Kidney (tissue), 14 donors: ENCODE results near the gene LPCAT3. TPM values are rescaled to one million over a fixed set of nuclear protein-coding genes. Genes with fewer than 3 reads are reported as not detected.

ENCODE experiments used
- DNase-seq, 5 donors: peaks; one replicate each; pipeline ENCODE4 v3.0.0-alpha.2; 2013 to 2020
- FAIRE-seq: peaks from 2 replicates; lab custom pipeline; 2012; peaks lifted over from hg19 to GRCh38; lab: Jason Lieb, UNC
- H3K27ac ChIP-seq, 2 donors: one replicate each; pipeline ENCODE4 v1.7.0; 2013; ENCODE audit warnings: low read depth in 2 of 2, low read length in 2 of 2, inconsistent platforms in 1 of 2
- H3K27me3 ChIP-seq: one replicate; pipeline ENCODE4 v1.7.1; 2013; ENCODE audit warnings: low read length, inconsistent platforms; ENCODE audit not compliant: control insufficient read depth, insufficient read depth
- H3K36me3 ChIP-seq, 3 donors: one replicate each; pipeline versions ENCODE4 v1.7.0 to v1.7.1; 2013; ENCODE audit warnings: low read length in 3 of 3, control low read depth in 1 of 3, inconsistent platforms in 1 of 3; ENCODE audit not compliant: insufficient read depth in 3 of 3, control insufficient read depth in 2 of 3
- H3K4me1 ChIP-seq, 3 donors: one replicate each; pipeline versions ENCODE4 v1.7.0 to v1.7.1; 2013; ENCODE audit warnings: low read length in 3 of 3, inconsistent platforms in 1 of 3, low read depth in 1 of 3; ENCODE audit not compliant: control insufficient read depth in 2 of 3, insufficient read depth in 2 of 3
- H3K4me3 ChIP-seq, 3 donors: one replicate each; pipeline versions ENCODE4 v1.7.0 to v1.8.1; 2013; ENCODE audit warnings: low read length in 3 of 3, control low read depth in 1 of 3, inconsistent platforms in 1 of 3
- H3K9ac ChIP-seq, 3 donors: one replicate each; pipeline versions ENCODE4 v1.7.0 to v1.7.1; 2013; ENCODE audit warnings: low read length in 3 of 3, control low read depth in 1 of 3, inconsistent platforms in 1 of 3
- H3K9me3 ChIP-seq, 3 donors: one replicate each; pipeline versions ENCODE4 v1.7.0 to v1.7.1; 2013; ENCODE audit warnings: low read length in 3 of 3, control low read depth in 1 of 3, inconsistent platforms in 1 of 3; ENCODE audit not compliant: control insufficient read depth in 2 of 3, insufficient read depth in 1 of 3
- intact Hi-C: fragments of 100-400 bp; cut with DNase I; formaldehyde crosslinking; loops from one replicate; pipeline ENCODE4 v1.11.1; 2022
- polyA plus RNA-seq: library from polyadenylated mRNA; stranded (reverse); fragments of 350-450 nt; fragmentation: Illumina TruSeq; extraction: RNeasy Lipid Tissue Mini Kit (QIAGEN cat#74804); gene quantifications from one replicate; pipeline ENCODE4 v1.2.3, GENCODE V29; 2014; ENCODE audit warnings: low read depth, low replicate concordance; ENCODE audit not compliant: insufficient read depth
- total RNA-seq: library from RNA; stranded (reverse); fragmentation: NEBNext Ultra II Directional; extraction: Animal tissue kit (Norgen Biotek cat#: 25700); gene quantifications from one replicate; pipeline ENCODE4 v1.2.1, GENCODE V29; 2021
- TF ChIP-seq, protein P1 (sequence below): IDR thresholded peaks from 3 replicates; pipeline ENCODE4 v1.5.1; 2012; ENCODE audit warnings: mild to moderate bottlenecking, moderate library complexity, borderline replicate concordance; ENCODE audit not compliant: insufficient read depth; ENCODE audit errors: extremely low read depth
- donor health status: control.
- donor health status: control.
- donor health status: control.
- donor health status: control.
- donor health status: control.
- donor health status: DM: yes; HTN: yes; CAD: no.
- donor health status: Normal renal cell carcinoma (clear cell type).

LPCAT3 gene
- total and polyA plus RNA-seq, 2 donors from 2014 or later = 59.2 to 77.8 TPM

DNA sequence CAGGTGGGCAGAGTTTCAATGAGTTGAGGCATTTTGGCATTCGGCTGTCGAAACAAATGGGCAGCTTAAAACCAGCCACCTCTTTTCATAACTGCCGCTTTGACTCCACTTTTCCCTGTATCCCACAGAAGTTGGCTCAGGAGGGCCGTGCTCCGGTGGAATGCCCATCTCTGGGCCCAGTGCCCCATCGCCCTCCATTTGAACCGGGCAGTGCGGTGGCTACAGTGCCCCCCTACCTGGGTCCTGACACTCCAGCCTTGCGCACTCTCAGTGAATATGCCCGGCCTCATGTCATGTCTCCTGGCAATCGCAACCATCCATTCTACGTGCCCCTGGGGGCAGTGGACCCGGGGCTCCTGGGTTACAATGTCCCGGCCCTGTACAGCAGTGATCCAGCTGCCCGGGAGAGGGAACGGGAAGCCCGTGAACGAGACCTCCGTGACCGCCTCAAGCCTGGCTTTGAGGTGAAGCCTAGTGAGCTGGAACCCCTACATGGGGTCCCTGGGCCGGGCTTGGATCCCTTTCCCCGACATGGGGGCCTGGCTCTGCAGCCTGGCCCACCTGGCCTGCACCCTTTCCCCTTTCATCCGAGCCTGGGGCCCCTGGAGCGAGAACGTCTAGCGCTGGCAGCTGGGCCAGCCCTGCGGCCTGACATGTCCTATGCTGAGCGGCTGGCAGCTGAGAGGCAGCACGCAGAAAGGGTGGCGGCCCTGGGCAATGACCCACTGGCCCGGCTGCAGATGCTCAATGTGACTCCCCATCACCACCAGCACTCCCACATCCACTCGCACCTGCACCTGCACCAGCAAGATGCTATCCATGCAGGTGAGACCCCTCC lies 79.7 kb downstream of the LPCAT3 start:
- Histone ChIP-seq H3K9ac (peak overlapping the region in 1 of 3 donors; percentile 86), H3K4me3 (peak overlapping the region; percentile 6 to 73 (median 7)), H3K4me1 (peaks cover 0 to 18% (median 11%) of the 10 kb centered on the region in 3 donors), H3K36me3 (peaks cover 3 to 10% (median 4%) of the 10 kb centered on the region in 3 donors), H3K27ac (peak overlapping the region; percentile 69 to 91), H3K27me3 (no peaks in the 10 kb centered on the region), H3K9me3 (no peaks in the 10 kb centered on the region)
- peak in 2 of 5 donors; percentile 77 to 85 for DNase-seq
- intact Hi-C loops = no loop called here
- TF ChIP-seq, protein P1, sequence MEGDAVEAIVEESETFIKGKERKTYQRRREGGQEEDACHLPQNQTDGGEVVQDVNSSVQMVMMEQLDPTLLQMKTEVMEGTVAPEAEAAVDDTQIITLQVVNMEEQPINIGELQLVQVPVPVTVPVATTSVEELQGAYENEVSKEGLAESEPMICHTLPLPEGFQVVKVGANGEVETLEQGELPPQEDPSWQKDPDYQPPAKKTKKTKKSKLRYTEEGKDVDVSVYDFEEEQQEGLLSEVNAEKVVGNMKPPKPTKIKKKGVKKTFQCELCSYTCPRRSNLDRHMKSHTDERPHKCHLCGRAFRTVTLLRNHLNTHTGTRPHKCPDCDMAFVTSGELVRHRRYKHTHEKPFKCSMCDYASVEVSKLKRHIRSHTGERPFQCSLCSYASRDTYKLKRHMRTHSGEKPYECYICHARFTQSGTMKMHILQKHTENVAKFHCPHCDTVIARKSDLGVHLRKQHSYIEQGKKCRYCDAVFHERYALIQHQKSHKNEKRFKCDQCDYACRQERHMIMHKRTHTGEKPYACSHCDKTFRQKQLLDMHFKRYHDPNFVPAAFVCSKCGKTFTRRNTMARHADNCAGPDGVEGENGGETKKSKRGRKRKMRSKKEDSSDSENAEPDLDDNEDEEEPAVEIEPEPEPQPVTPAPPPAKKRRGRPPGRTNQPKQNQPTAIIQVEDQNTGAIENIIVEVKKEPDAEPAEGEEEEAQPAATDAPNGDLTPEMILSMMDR = no peak
- FAIRE-seq = no peak

DNA sequence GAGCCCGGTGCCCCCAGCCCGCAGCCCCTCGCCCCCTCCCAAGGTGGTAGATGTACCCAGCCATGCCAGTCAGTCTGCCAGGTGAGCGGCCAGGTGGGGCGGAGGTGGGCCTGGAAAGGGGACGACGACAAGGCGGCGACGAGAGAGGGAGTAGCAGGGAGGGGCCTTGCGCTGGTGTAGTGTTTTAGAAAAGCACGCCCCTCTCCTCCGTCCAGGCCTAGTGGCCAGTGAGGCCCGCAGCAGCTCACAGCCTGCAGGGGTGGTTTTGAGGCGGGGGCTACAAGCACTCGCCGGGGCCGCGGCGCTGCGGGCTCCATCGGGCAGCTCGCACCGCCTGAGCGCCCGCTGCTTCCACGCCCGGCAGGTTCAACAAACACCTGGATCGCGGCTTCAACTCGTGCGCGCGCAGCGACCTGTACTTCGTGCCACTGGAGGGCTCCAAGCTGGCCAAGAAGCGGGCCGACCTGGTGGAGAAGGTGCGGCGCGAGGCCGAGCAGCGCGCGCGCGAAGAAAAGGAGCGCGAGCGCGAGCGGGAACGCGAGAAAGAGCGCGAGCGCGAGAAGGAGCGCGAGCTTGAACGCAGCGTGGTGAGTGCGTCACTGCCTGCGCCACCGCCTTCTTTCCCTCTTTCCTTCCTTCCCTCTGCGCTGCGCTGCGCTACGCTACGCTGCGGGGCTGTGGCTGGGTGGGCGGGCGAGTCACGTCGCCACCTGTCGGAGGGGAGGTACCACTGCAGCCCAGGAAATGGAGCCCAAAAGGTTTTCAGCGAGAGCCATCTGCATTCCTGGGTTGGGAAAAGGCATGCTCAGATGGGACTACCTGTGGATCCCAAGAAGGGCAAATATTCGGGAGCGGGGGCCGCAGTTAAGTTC lies 80.6 kb downstream of the LPCAT3 start:
- H3K9ac ChIP-seq = peak overlapping the region; percentile 30 to 86 (median 35)
- H3K36me3 ChIP-seq = peaks cover 3 to 10% (median 4%) of the 10 kb centered on the region in 3 donors
- TF ChIP-seq, protein P1 = peak; percentile 97
- intact Hi-C loops = no loop called here
- H3K4me1 ChIP-seq = peaks cover 0 to 16% (median 13%) of the 10 kb centered on the region in 3 donors
- no peaks in the 10 kb centered on the region for H3K9me3 ChIP-seq
- peak overlapping the region; percentile 49 to 73 (median 60) for H3K4me3 ChIP-seq
- DNase-seq (peak; percentile 96 to 98 (median 98)), FAIRE-seq (peak; percentile 83)
- peak overlapping the region; percentile 78 to 91 for H3K27ac ChIP-seq
- no peaks in the 10 kb centered on the region for H3K27me3 ChIP-seq

DNA sequence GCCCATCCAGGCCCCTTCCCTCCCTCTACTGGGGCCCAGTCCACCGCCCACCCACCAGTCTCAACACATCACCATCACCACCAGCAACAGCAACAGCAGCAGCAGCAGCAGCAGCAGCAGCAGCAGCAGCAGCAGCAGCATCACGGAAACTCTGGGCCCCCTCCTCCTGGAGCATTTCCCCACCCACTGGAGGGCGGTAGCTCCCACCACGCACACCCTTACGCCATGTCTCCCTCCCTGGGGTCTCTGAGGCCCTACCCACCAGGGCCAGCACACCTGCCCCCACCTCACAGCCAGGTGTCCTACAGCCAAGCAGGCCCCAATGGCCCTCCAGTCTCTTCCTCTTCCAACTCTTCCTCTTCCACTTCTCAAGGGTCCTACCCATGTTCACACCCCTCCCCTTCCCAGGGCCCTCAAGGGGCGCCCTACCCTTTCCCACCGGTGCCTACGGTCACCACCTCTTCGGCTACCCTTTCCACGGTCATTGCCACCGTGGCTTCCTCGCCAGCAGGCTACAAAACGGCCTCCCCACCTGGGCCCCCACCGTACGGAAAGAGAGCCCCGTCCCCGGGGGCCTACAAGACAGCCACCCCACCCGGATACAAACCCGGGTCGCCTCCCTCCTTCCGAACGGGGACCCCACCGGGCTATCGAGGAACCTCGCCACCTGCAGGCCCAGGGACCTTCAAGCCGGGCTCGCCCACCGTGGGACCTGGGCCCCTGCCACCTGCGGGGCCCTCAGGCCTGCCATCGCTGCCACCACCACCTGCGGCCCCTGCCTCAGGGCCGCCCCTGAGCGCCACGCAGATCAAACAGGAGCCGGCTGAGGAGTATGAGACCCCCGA lies 81.4 kb downstream of the LPCAT3 start:
- Histone ChIP-seq H3K9ac (peak overlapping the region in 1 of 3 donors; percentile 86), H3K27ac (peak overlapping the region; percentile 78 to 91), H3K9me3 (no peaks in the 10 kb centered on the region), H3K27me3 (no peaks in the 10 kb centered on the region), H3K36me3 (peaks cover 5 to 10% (median 7%) of the 10 kb centered on the region in 3 donors), H3K4me1 (peaks cover 0 to 19% (median 17%) of the 10 kb centered on the region in 3 donors), H3K4me3 (peak overlapping the region in 1 of 3 donors; percentile 73)
- DNase-seq (peak in 2 of 5 donors; percentile 65 to 92), FAIRE-seq (no peak)
- TF ChIP-seq, protein P1 = no peak
- intact Hi-C loops = no loop called here
